Thoracic aorta (tissue), 2 donors: ENCODE data around the gene PRUNE2. TPM values are rescaled to one million over a fixed set of nuclear protein-coding genes. Genes with fewer than 3 reads are reported as not detected.
A peak's percentile ranks its signal among the peaks of the same experiment; 100 is the strongest.

ENCODE experiments used
- ATAC-seq: fragments of 150-250 bp; one replicate; pipeline ENCODE4 v1.8.0; 2017; ENCODE audit warnings: low read depth; ENCODE audit not compliant: insufficient number of reproducible peaks, low FRiP score
- DNase-seq: peaks from one replicate; pipeline ENCODE4 v3.0.0-alpha.2; 2020; ENCODE audit warnings: low spot score
- H3K27ac ChIP-seq, 2 donors: fragments of 200-600 bp; sonication (generic); 1 replicate in 1 of 2; 2 replicates in 1 of 2; pipeline ENCODE4 v1.5.1; 2016; ENCODE audit warnings: mild to moderate bottlenecking in 2 of 2, moderate library complexity in 2 of 2
- H3K27me3 ChIP-seq: fragments of 200-600 bp; sonication (generic); replicated peaks from 2 replicates; pipeline ENCODE4 v1.6.0; 2016; ENCODE audit warnings: mild to moderate bottlenecking; ENCODE audit not compliant: insufficient read depth
- H3K36me3 ChIP-seq: fragments of 200-600 bp; sonication (generic); one replicate; pipeline ENCODE4 v1.5.1; 2016
- H3K4me1 ChIP-seq, 2 donors: fragments of 200-600 bp; sonication (generic); 1 replicate in 1 of 2; 2 replicates in 1 of 2; pipeline versions ENCODE4 v1.5.1 to v1.6.0; 2016; ENCODE audit warnings: low read depth in 2 of 2, mild to moderate bottlenecking in 1 of 2; ENCODE audit not compliant: control insufficient read depth in 1 of 2
- H3K4me3 ChIP-seq: fragments of 200-600 bp; sonication (generic); 2 replicates; pipeline ENCODE4 v1.5.1; 2016; ENCODE audit warnings: mild to moderate bottlenecking
- H3K9me3 ChIP-seq: fragments of 200-600 bp; sonication (generic); 2 replicates; pipeline ENCODE4 v1.5.1; 2016
- CTCF ChIP-seq: fragments of 200-600 bp; sonication (generic); IDR thresholded peaks from one replicate; pipeline ENCODE4 v1.5.1; 2019; ENCODE audit warnings: antibody characterized with exemption
- total RNA-seq, 2 donors: library from RNA; depleted of rRNA; stranded (reverse); fragments of >200 nt; gene quantifications; one replicate each; pipeline versions ENCODE4 v1.1.0 to v1.2.3, GENCODE V29; 2016

The PRUNE2 gene
- total RNA-seq, 2 donors from 2014 or later, result 360 to 420 TPM

- DNase-seq (no peak), ATAC-seq (no peak)
- no peaks in the 10 kb centered on the region for H3K27me3 ChIP-seq
- H3K9me3 ChIP-seq, result no peaks in the 10 kb centered on the region
- no peak for TF ChIP-seq CTCF
- H3K4me1 ChIP-seq, result peaks cover 13% of the 10 kb centered on the region in 2 donors
- no peaks in the 10 kb centered on the region for H3K36me3 ChIP-seq
- no peak overlapping the region for H3K27ac ChIP-seq
- H3K4me3 ChIP-seq, result no peak overlapping the region
Measured at GRCh38 chr9:76564297-76564696, 341.6 kb downstream of the PRUNE2 start.

DNA sequence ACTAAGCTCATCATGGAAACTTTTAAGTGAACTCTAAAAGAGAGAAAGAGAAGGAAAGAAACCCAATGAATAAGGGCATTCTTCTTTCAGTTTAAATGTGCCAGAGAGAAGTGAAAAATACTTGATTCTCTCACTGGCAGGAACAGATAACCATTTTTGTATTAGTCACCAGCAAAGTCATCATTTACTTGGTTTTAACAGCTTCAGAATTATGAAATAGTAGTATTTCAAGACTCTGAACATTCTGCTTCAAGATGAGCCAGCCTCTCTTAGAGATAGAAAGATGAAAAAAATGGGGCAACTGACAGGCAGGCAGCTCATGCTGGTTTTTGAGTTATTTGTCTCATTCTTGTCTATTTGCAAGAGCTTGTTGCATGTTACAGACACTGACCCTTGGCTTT, 343.4 kb downstream of the PRUNE2 start:
- Histone ChIP-seq H3K4me1 (peaks cover 13% of the 10 kb centered on the region in 2 donors), H3K27ac (peak overlapping the region in 1 of 2 donors; percentile 3), H3K9me3 (no peaks in the 10 kb centered on the region), H3K4me3 (no peak overlapping the region), H3K36me3 (no peaks in the 10 kb centered on the region), H3K27me3 (no peaks in the 10 kb centered on the region)
- DNase-seq (no peak), ATAC-seq (no peak)
- no peak for TF ChIP-seq CTCF

GRCh38 chr9:76561900-76562299, 344.0 kb downstream of the PRUNE2 start:
- H3K4me1 ChIP-seq, result peaks cover 13% of the 10 kb centered on the region in 2 donors
- H3K27ac ChIP-seq, result peak overlapping the region in 1 of 2 donors; percentile 3
- no peak for DNase-seq
- H3K27me3 ChIP-seq, result no peaks in the 10 kb centered on the region
- no peak overlapping the region for H3K4me3 ChIP-seq
- no peaks in the 10 kb centered on the region for H3K36me3 ChIP-seq
- no peak for TF ChIP-seq CTCF
- ATAC-seq, result no peak
- no peaks in the 10 kb centered on the region for H3K9me3 ChIP-seq

Other genes with a start within 250 kb of the PRUNE2 start
- not detected for gene PCA3, start 141.7 kb downstream of the PRUNE2 start, total RNA-seq
- gene FOXB2, start 113.5 kb upstream of the PRUNE2 start, total RNA-seq, result not detected